ENCODE measurements around the gene RPL13A.

Gene RPL13A

DNA sequence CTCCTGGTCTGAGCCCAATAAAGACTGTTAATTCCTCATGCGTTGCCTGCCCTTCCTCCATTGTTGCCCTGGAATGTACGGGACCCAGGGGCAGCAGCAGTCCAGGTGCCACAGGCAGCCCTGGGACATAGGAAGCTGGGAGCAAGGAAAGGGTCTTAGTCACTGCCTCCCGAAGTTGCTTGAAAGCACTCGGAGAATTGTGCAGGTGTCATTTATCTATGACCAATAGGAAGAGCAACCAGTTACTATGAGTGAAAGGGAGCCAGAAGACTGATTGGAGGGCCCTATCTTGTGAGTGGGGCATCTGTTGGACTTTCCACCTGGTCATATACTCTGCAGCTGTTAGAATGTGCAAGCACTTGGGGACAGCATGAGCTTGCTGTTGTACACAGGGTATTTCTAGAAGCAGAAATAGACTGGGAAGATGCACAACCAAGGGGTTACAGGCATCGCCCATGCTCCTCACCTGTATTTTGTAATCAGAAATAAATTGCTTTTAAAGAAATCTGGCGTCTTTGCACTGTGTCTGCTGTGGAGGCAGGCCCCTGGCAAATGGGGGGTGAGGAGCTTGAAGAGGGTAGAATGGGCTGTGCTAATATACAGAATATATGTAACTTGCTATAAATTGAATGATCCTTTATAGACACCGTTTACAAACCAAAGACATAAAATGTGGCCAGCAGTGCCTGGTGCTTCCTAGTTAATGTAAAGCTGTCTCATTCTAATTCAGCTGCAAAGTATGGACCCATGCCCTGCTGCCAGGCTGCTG lies 4.6 kb downstream of the RPL13A start:
- Histone ChIP-seq H3K9me3 (ENCODE audit: control insufficient read depth in 1 of 2, low read length in 2 of 2) (no peaks in the 10 kb centered on the region), H3K4me3 (ENCODE audit: low read depth in 1 of 2, low read length in 2 of 2) (no peak overlapping the region), H3K27ac (ENCODE audit: low read depth, low read length) (no peak overlapping the region), H3K27me3 (ENCODE audit: control insufficient read depth in 1 of 2, insufficient read depth in 2 of 2, low read length in 2 of 2) (no peaks in the 10 kb centered on the region), H3K9ac (ENCODE audit: low read depth in 1 of 2, low read length in 2 of 2) (peak overlapping the region in 1 of 2 donors; percentile 18), H3K36me3 (ENCODE audit: control insufficient read depth in 1 of 2, insufficient read depth in 2 of 2, low read length in 2 of 2) (peaks cover 40 to 41% of the 10 kb centered on the region in 2 donors), H3K4me1 (ENCODE audit: control insufficient read depth in 1 of 2, insufficient read depth in 2 of 2, low read length in 2 of 2) (peaks cover 32 to 34% of the 10 kb centered on the region in 2 donors)

- H3K9me3 ChIP-seq (ENCODE audit: control insufficient read depth in 1 of 2, low read length in 2 of 2), result no peaks in the 10 kb centered on the region
- peaks cover 43 to 46% of the 10 kb centered on the region in 2 donors for H3K36me3 ChIP-seq (ENCODE audit: control insufficient read depth in 1 of 2, insufficient read depth in 2 of 2, low read length in 2 of 2)
- no peak overlapping the region for H3K9ac ChIP-seq (ENCODE audit: low read depth in 1 of 2, low read length in 2 of 2)
- H3K27ac ChIP-seq (ENCODE audit: low read depth, low read length), result no peak overlapping the region
- peaks cover 39 to 42% of the 10 kb centered on the region in 2 donors for H3K4me1 ChIP-seq (ENCODE audit: control insufficient read depth in 1 of 2, insufficient read depth in 2 of 2, low read length in 2 of 2)
- no peak overlapping the region for H3K4me3 ChIP-seq (ENCODE audit: low read depth in 1 of 2, low read length in 2 of 2)
- no peaks in the 10 kb centered on the region for H3K27me3 ChIP-seq (ENCODE audit: control insufficient read depth in 1 of 2, insufficient read depth in 2 of 2, low read length in 2 of 2)
These were observed 5.4 kb downstream of the RPL13A start for GRCh38 chr19:49492573-49493405.

DNA sequence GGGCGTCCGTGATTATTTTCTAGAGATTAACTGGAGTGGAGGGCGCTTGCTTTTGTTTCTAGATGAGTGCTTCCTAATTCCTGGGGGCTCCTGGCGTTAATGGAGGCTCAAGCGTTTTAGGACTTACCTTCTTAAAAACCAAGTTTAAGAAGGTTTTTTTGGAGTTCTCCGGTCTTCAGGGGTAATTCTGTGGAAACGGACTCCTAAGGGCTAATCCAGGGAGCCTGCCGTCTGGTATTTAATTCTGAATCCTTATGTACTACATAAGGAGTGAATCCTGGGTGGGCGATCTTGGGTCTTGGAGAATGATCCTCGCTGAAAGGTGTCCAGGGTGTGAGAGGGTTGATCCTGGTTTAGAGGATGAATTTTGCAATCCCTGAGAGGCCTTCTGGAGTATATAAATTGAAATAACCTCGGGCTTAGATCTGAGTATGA lies 9.2 kb downstream of the RPL13A start:
- peak overlapping the region; percentile 91 for H3K27ac ChIP-seq (ENCODE audit: low read depth, low read length)

GRCh38 chr19:49497047-49497788 lies 9.8 kb downstream of the RPL13A start:
- no peaks in the 10 kb centered on the region for H3K27me3 ChIP-seq (ENCODE audit: control insufficient read depth in 1 of 2, insufficient read depth in 2 of 2, low read length in 2 of 2)

More for the DNA sequence above, 9.2 kb downstream of the RPL13A start:
- H3K36me3 ChIP-seq (ENCODE audit: control insufficient read depth in 1 of 2, insufficient read depth in 2 of 2, low read length in 2 of 2), result peaks cover 36 to 45% of the 10 kb centered on the region in 2 donors
- peak overlapping the region; percentile 84 to 93 for H3K4me3 ChIP-seq (ENCODE audit: low read depth in 1 of 2, low read length in 2 of 2)
- H3K9me3 ChIP-seq (ENCODE audit: control insufficient read depth in 1 of 2, low read length in 2 of 2), result no peaks in the 10 kb centered on the region
- peaks cover 48 to 50% of the 10 kb centered on the region in 2 donors for H3K4me1 ChIP-seq (ENCODE audit: control insufficient read depth in 1 of 2, insufficient read depth in 2 of 2, low read length in 2 of 2)
- H3K9ac ChIP-seq (ENCODE audit: low read depth in 1 of 2, low read length in 2 of 2), result peak overlapping the region; percentile 86 to 99
- no peaks in the 10 kb centered on the region for H3K27me3 ChIP-seq (ENCODE audit: control insufficient read depth in 1 of 2, insufficient read depth in 2 of 2, low read length in 2 of 2)

DNA sequence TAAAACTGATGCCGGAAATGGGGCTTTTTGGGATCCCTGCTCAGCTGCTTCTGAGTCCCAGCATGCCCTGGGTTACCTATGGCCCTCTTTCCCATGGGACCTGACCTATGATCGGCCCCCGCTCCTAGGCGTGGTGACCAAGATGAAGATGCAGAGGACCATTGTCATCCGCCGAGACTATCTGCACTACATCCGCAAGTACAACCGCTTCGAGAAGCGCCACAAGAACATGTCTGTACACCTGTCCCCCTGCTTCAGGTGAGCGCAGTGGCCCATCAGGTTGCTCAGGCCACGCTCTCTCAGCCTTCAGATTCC lies 10.3 kb downstream of the RPL13A start:
- H3K27me3 ChIP-seq (ENCODE audit: control insufficient read depth in 1 of 2, insufficient read depth in 2 of 2, low read length in 2 of 2), result no peaks in the 10 kb centered on the region
- H3K9ac ChIP-seq (ENCODE audit: low read depth in 1 of 2, low read length in 2 of 2), result peak overlapping the region; percentile 86 to 99
- H3K9me3 ChIP-seq (ENCODE audit: control insufficient read depth in 1 of 2, low read length in 2 of 2), result no peaks in the 10 kb centered on the region
- peaks cover 39 to 51% of the 10 kb centered on the region in 2 donors for H3K4me1 ChIP-seq (ENCODE audit: control insufficient read depth in 1 of 2, insufficient read depth in 2 of 2, low read length in 2 of 2)
- no peak overlapping the region for H3K27ac ChIP-seq (ENCODE audit: low read depth, low read length)
- H3K4me3 ChIP-seq (ENCODE audit: low read depth in 1 of 2, low read length in 2 of 2), result peak overlapping the region; percentile 84 to 93
- peaks cover 24 to 34% of the 10 kb centered on the region in 2 donors for H3K36me3 ChIP-seq (ENCODE audit: control insufficient read depth in 1 of 2, insufficient read depth in 2 of 2, low read length in 2 of 2)

More at GRCh38 chr19:49497047-49497788, 9.8 kb downstream of the RPL13A start:
- H3K4me3 ChIP-seq (ENCODE audit: low read depth in 1 of 2, low read length in 2 of 2), result peak overlapping the region; percentile 84 to 93
- peak overlapping the region; percentile 86 to 99 for H3K9ac ChIP-seq (ENCODE audit: low read depth in 1 of 2, low read length in 2 of 2)
- peak overlapping the region; percentile 91 for H3K27ac ChIP-seq (ENCODE audit: low read depth, low read length)
- peaks cover 42 to 51% of the 10 kb centered on the region in 2 donors for H3K4me1 ChIP-seq (ENCODE audit: control insufficient read depth in 1 of 2, insufficient read depth in 2 of 2, low read length in 2 of 2)
- H3K36me3 ChIP-seq (ENCODE audit: control insufficient read depth in 1 of 2, insufficient read depth in 2 of 2, low read length in 2 of 2), result peaks cover 29 to 39% of the 10 kb centered on the region in 2 donors
- H3K9me3 ChIP-seq (ENCODE audit: control insufficient read depth in 1 of 2, low read length in 2 of 2), result no peaks in the 10 kb centered on the region

GRCh38 chr19:49498475-49498874 lies 11.1 kb downstream of the RPL13A start:
- H3K27ac ChIP-seq (ENCODE audit: low read depth, low read length), result no peak overlapping the region
- no peaks in the 10 kb centered on the region for H3K9me3 ChIP-seq (ENCODE audit: control insufficient read depth in 1 of 2, low read length in 2 of 2)
- H3K36me3 ChIP-seq (ENCODE audit: control insufficient read depth in 1 of 2, insufficient read depth in 2 of 2, low read length in 2 of 2), result peaks cover 22 to 30% of the 10 kb centered on the region in 2 donors
- peaks cover 39 to 51% of the 10 kb centered on the region in 2 donors for H3K4me1 ChIP-seq (ENCODE audit: control insufficient read depth in 1 of 2, insufficient read depth in 2 of 2, low read length in 2 of 2)
- peak overlapping the region; percentile 33 to 84 for H3K4me3 ChIP-seq (ENCODE audit: low read depth in 1 of 2, low read length in 2 of 2)
- H3K9ac ChIP-seq (ENCODE audit: low read depth in 1 of 2, low read length in 2 of 2), result peak overlapping the region; percentile 66 to 71
- H3K27me3 ChIP-seq (ENCODE audit: control insufficient read depth in 1 of 2, insufficient read depth in 2 of 2, low read length in 2 of 2), result no peaks in the 10 kb centered on the region

- peak overlapping the region; percentile 66 to 71 for H3K9ac ChIP-seq (ENCODE audit: low read depth in 1 of 2, low read length in 2 of 2)
- peak overlapping the region; percentile 87 for H3K27ac ChIP-seq (ENCODE audit: low read depth, low read length)
- H3K9me3 ChIP-seq (ENCODE audit: control insufficient read depth in 1 of 2, low read length in 2 of 2), result no peaks in the 10 kb centered on the region
- H3K4me3 ChIP-seq (ENCODE audit: low read depth in 1 of 2, low read length in 2 of 2), result peak overlapping the region; percentile 33 to 84
- H3K27me3 ChIP-seq (ENCODE audit: control insufficient read depth in 1 of 2, insufficient read depth in 2 of 2, low read length in 2 of 2), result no peaks in the 10 kb centered on the region
- peaks cover 22 to 30% of the 10 kb centered on the region in 2 donors for H3K36me3 ChIP-seq (ENCODE audit: control insufficient read depth in 1 of 2, insufficient read depth in 2 of 2, low read length in 2 of 2)
- H3K4me1 ChIP-seq (ENCODE audit: control insufficient read depth in 1 of 2, insufficient read depth in 2 of 2, low read length in 2 of 2), result peaks cover 39 to 51% of the 10 kb centered on the region in 2 donors
These were observed 11.7 kb downstream of the RPL13A start for GRCh38 chr19:49499030-49499670.

GRCh38 chr19:49502866-49503581 lies 15.6 kb downstream of the RPL13A start:
- Histone ChIP-seq H3K9me3 (ENCODE audit: control insufficient read depth in 1 of 2, low read length in 2 of 2) (no peaks in the 10 kb centered on the region), H3K4me3 (ENCODE audit: low read depth in 1 of 2, low read length in 2 of 2) (no peak overlapping the region), H3K4me1 (ENCODE audit: control insufficient read depth in 1 of 2, insufficient read depth in 2 of 2, low read length in 2 of 2) (peaks cover 34 to 38% of the 10 kb centered on the region in 2 donors), H3K9ac (ENCODE audit: low read depth in 1 of 2, low read length in 2 of 2) (no peak overlapping the region), H3K36me3 (ENCODE audit: control insufficient read depth in 1 of 2, insufficient read depth in 2 of 2, low read length in 2 of 2) (peaks cover 16 to 23% of the 10 kb centered on the region in 2 donors), H3K27me3 (ENCODE audit: control insufficient read depth in 1 of 2, insufficient read depth in 2 of 2, low read length in 2 of 2) (no peaks in the 10 kb centered on the region), H3K27ac (ENCODE audit: low read depth, low read length) (no peak overlapping the region)

- Histone ChIP-seq H3K27me3 (ENCODE audit: control insufficient read depth in 1 of 2, insufficient read depth in 2 of 2, low read length in 2 of 2) (no peaks in the 10 kb centered on the region), H3K4me3 (ENCODE audit: low read depth in 1 of 2, low read length in 2 of 2) (no peak overlapping the region), H3K9ac (ENCODE audit: low read depth in 1 of 2, low read length in 2 of 2) (no peak overlapping the region), H3K27ac (ENCODE audit: low read depth, low read length) (no peak overlapping the region), H3K36me3 (ENCODE audit: control insufficient read depth in 1 of 2, insufficient read depth in 2 of 2, low read length in 2 of 2) (peaks cover 11 to 17% of the 10 kb centered on the region in 2 donors), H3K4me1 (ENCODE audit: control insufficient read depth in 1 of 2, insufficient read depth in 2 of 2, low read length in 2 of 2) (peaks cover 29 to 32% of the 10 kb centered on the region in 2 donors), H3K9me3 (ENCODE audit: control insufficient read depth in 1 of 2, low read length in 2 of 2) (no peaks in the 10 kb centered on the region)
These were observed 16.2 kb downstream of the RPL13A start for GRCh38 chr19:49503582-49503962.
